Central memory CD8-positive, alpha-beta T cell (primary cell): ENCODE data around the gene PLEKHA8.

Source experiments
- ATAC-seq: fragments of 150-1000 bp; cut with Tn5 transposase; replicated peaks from 2 replicates; pipeline ENCODE4 v1.10.0; 2022; ENCODE audit warnings: mild to moderate bottlenecking, moderate FRiP score, moderate number of reproducible peaks; ENCODE audit not compliant: poor library complexity, severe bottlenecking; ENCODE audit errors: extremely low read depth
- DNase-seq, 2 donors: peaks; one replicate each; pipeline ENCODE4 v3.0.0; 2021; ENCODE audit warnings: low spot score in 2 of 2
- H3K27ac Mint-ChIP-seq: one replicate; pipeline ENCODE4 v1.8.0; 2022; ENCODE audit warnings: low read depth, mild to moderate bottlenecking, moderate library complexity, mixed read lengths
- H3K27me3 Mint-ChIP-seq: one replicate; pipeline ENCODE4 v1.8.0; 2022; ENCODE audit warnings: mixed read lengths
- H3K36me3 Mint-ChIP-seq: one replicate; pipeline ENCODE4 v1.8.0; 2022; ENCODE audit warnings: mild to moderate bottlenecking, moderate library complexity, mixed read lengths; ENCODE audit not compliant: insufficient read depth
- H3K4me1 Mint-ChIP-seq: one replicate; pipeline ENCODE4 v1.8.0; 2022; ENCODE audit warnings: mixed read lengths
- H3K4me3 Mint-ChIP-seq: one replicate; pipeline ENCODE4 v1.8.0; 2022; ENCODE audit warnings: mild to moderate bottlenecking, moderate library complexity, mixed read lengths
- H3K9me3 Mint-ChIP-seq: one replicate; pipeline ENCODE4 v1.8.0; 2022; ENCODE audit warnings: mixed read lengths

The PLEKHA8 gene

GRCh38 chr7:30162622-30163124, 134.5 kb downstream of the PLEKHA8 start:
- no peaks in the 10 kb centered on the region for H3K9me3 Mint-ChIP-seq
- peaks cover 49% of the 10 kb centered on the region for H3K4me1 Mint-ChIP-seq
- H3K4me3 Mint-ChIP-seq: peak overlapping the region; percentile 69
- DNase-seq (no peak), ATAC-seq (peak; percentile 51)
- no peaks in the 10 kb centered on the region for H3K27me3 Mint-ChIP-seq
- peak overlapping the region; percentile 88 for H3K27ac Mint-ChIP-seq
- H3K36me3 Mint-ChIP-seq: peaks cover 4% of the 10 kb centered on the region

- peaks cover 4% of the 10 kb centered on the region for H3K36me3 Mint-ChIP-seq
- H3K27ac Mint-ChIP-seq: peak overlapping the region; percentile 88
- H3K4me3 Mint-ChIP-seq: peak overlapping the region; percentile 69
- no peaks in the 10 kb centered on the region for H3K9me3 Mint-ChIP-seq
- ATAC-seq: peak; percentile 81
- DNase-seq: peak in 1 of 2 donors; percentile 46
- no peaks in the 10 kb centered on the region for H3K27me3 Mint-ChIP-seq
- H3K4me1 Mint-ChIP-seq: peaks cover 49% of the 10 kb centered on the region
Measured at GRCh38 chr7:30163231-30163894, 135.2 kb downstream of the PLEKHA8 start.

GRCh38 chr7:30164567-30164966, 136.4 kb downstream of the PLEKHA8 start:
- ATAC-seq (no peak), DNase-seq (no peak)
- H3K27ac Mint-ChIP-seq: no peak overlapping the region
- peaks cover 4% of the 10 kb centered on the region for H3K36me3 Mint-ChIP-seq
- no peaks in the 10 kb centered on the region for H3K27me3 Mint-ChIP-seq
- no peak overlapping the region for H3K4me3 Mint-ChIP-seq
- no peaks in the 10 kb centered on the region for H3K9me3 Mint-ChIP-seq
- H3K4me1 Mint-ChIP-seq: peaks cover 47% of the 10 kb centered on the region

- ATAC-seq (no peak), DNase-seq (no peak)
- Mint-ChIP-seq H3K27me3 (no peaks in the 10 kb centered on the region), H3K27ac (no peak overlapping the region), H3K36me3 (peaks cover 4% of the 10 kb centered on the region), H3K4me3 (no peak overlapping the region), H3K9me3 (no peaks in the 10 kb centered on the region), H3K4me1 (peaks cover 37% of the 10 kb centered on the region)
Measured at GRCh38 chr7:30165590-30165989, 137.4 kb downstream of the PLEKHA8 start.

GRCh38 chr7:30166155-30166840, 138.1 kb downstream of the PLEKHA8 start:
- no peak for DNase-seq
- Mint-ChIP-seq H3K9me3 (no peaks in the 10 kb centered on the region), H3K36me3 (peaks cover 4% of the 10 kb centered on the region), H3K27ac (no peak overlapping the region), H3K4me1 (peaks cover 32% of the 10 kb centered on the region), H3K4me3 (no peak overlapping the region), H3K27me3 (no peaks in the 10 kb centered on the region)
- no peak for ATAC-seq

- no peak overlapping the region for H3K4me3 Mint-ChIP-seq
- peaks cover 4% of the 10 kb centered on the region for H3K36me3 Mint-ChIP-seq
- H3K9me3 Mint-ChIP-seq: no peaks in the 10 kb centered on the region
- no peaks in the 10 kb centered on the region for H3K27me3 Mint-ChIP-seq
- no peak for ATAC-seq
- no peak overlapping the region for H3K27ac Mint-ChIP-seq
- H3K4me1 Mint-ChIP-seq: peaks cover 30% of the 10 kb centered on the region
- no peak for DNase-seq
Measured at GRCh38 chr7:30166841-30167235, 138.6 kb downstream of the PLEKHA8 start.

- H3K9me3 Mint-ChIP-seq: no peaks in the 10 kb centered on the region
- H3K27me3 Mint-ChIP-seq: no peaks in the 10 kb centered on the region
- no peaks in the 10 kb centered on the region for H3K36me3 Mint-ChIP-seq
- H3K4me1 Mint-ChIP-seq: peaks cover 19% of the 10 kb centered on the region
- DNase-seq: no peak
- H3K27ac Mint-ChIP-seq: no peak overlapping the region
- ATAC-seq: no peak
- no peak overlapping the region for H3K4me3 Mint-ChIP-seq
Measured at GRCh38 chr7:30167901-30168300, 139.7 kb downstream of the PLEKHA8 start.

- Mint-ChIP-seq H3K27ac (no peak overlapping the region), H3K27me3 (no peaks in the 10 kb centered on the region), H3K4me3 (no peak overlapping the region), H3K9me3 (no peaks in the 10 kb centered on the region), H3K4me1 (peaks cover 8% of the 10 kb centered on the region), H3K36me3 (no peaks in the 10 kb centered on the region)
- ATAC-seq (no peak), DNase-seq (no peak)
Measured at GRCh38 chr7:30168835-30169573, 140.8 kb downstream of the PLEKHA8 start.

- no peak for ATAC-seq
- no peaks in the 10 kb centered on the region for H3K9me3 Mint-ChIP-seq
Measured at GRCh38 chr7:30169579-30169978, 141.4 kb downstream of the PLEKHA8 start.

GRCh38 chr7:30170476-30171205, 142.4 kb downstream of the PLEKHA8 start:
- ATAC-seq (no peak), DNase-seq (no peak)
- H3K27me3 Mint-ChIP-seq: no peaks in the 10 kb centered on the region
- no peak overlapping the region for H3K27ac Mint-ChIP-seq
- H3K36me3 Mint-ChIP-seq: no peaks in the 10 kb centered on the region
- no peaks in the 10 kb centered on the region for H3K9me3 Mint-ChIP-seq
- H3K4me3 Mint-ChIP-seq: no peak overlapping the region
- no peaks in the 10 kb centered on the region for H3K4me1 Mint-ChIP-seq

More at GRCh38 chr7:30169579-30169978, 141.4 kb downstream of the PLEKHA8 start:
- H3K27me3 Mint-ChIP-seq: no peaks in the 10 kb centered on the region
- H3K4me1 Mint-ChIP-seq: peaks cover 2% of the 10 kb centered on the region
- no peaks in the 10 kb centered on the region for H3K36me3 Mint-ChIP-seq
- H3K27ac Mint-ChIP-seq: no peak overlapping the region
- no peak for DNase-seq
- no peak overlapping the region for H3K4me3 Mint-ChIP-seq

GRCh38 chr7:30171766-30172447, 143.7 kb downstream of the PLEKHA8 start:
- ATAC-seq (no peak), DNase-seq (no peak)
- Mint-ChIP-seq H3K4me3 (no peak overlapping the region), H3K27me3 (no peaks in the 10 kb centered on the region), H3K9me3 (no peaks in the 10 kb centered on the region), H3K36me3 (no peaks in the 10 kb centered on the region), H3K4me1 (no peaks in the 10 kb centered on the region), H3K27ac (no peak overlapping the region)

GRCh38 chr7:30172451-30172850, 144.2 kb downstream of the PLEKHA8 start:
- no peak overlapping the region for H3K4me3 Mint-ChIP-seq
- H3K27ac Mint-ChIP-seq: no peak overlapping the region
- H3K4me1 Mint-ChIP-seq: no peaks in the 10 kb centered on the region
- H3K9me3 Mint-ChIP-seq: no peaks in the 10 kb centered on the region
- no peaks in the 10 kb centered on the region for H3K36me3 Mint-ChIP-seq
- DNase-seq: no peak
- no peaks in the 10 kb centered on the region for H3K27me3 Mint-ChIP-seq
- ATAC-seq: no peak
